AG04450 (cell line): ENCODE measurements around the gene MESP1. TPM values are rescaled to one million over a fixed set of nuclear protein-coding genes. Genes with fewer than 3 reads are reported as not detected.

Source experiments
- CTCF ChIA-PET: fragments of 300-600, 350-600 bp; formaldehyde crosslinking; extraction: SDS; loops from one replicate; lab custom pipeline; 2022; ENCODE audit warnings: antibody characterized with exemption, inconsistent platforms; lab: Charles Lee
- POLR2A ChIA-PET: fragments of 350-600 bp; formaldehyde crosslinking; extraction: SDS; loops from one replicate; lab custom pipeline; 2021; ENCODE audit warnings: antibody characterized with exemption, inconsistent platforms; lab: Yijun Ruan, JAX
- DNase-seq: peaks from one replicate; pipeline ENCODE4 v3.0.0-alpha.2; 2011; ENCODE audit warnings: low read depth, low spot score
- H3K27ac ChIP-seq: one replicate; pipeline ENCODE4 v1.5.1; 2012; ENCODE audit warnings: low read depth, low read length, control low read depth
- H3K27me3 ChIP-seq: one replicate; pipeline ENCODE4 v1.6.0; 2012; ENCODE audit warnings: low read length; ENCODE audit not compliant: control insufficient read depth, insufficient read depth
- H3K4me3 ChIP-seq: 2 replicates; pipeline ENCODE4 v1.5.1; 2011; ENCODE audit warnings: mild to moderate bottlenecking, low read depth, low read length, control low read depth
- H3K9me3 ChIP-seq: 2 replicates; pipeline ENCODE4 v1.5.1; 2012; ENCODE audit warnings: low read length; ENCODE audit not compliant: control insufficient read depth, insufficient read depth
- CTCF ChIP-seq: IDR thresholded peaks from 2 replicates; pipeline ENCODE4 v1.5.1; 2011; ENCODE audit warnings: low read depth, low read length, control low read depth, inconsistent platforms
- polyA plus RNA-seq: library from polyadenylated mRNA; depleted of rRNA; stranded (reverse); fragments of >200 nt; gene quantifications from 2 replicates; pipeline ENCODE4 v1.2.3, GENCODE V29; 2011

The MESP1 gene
- polyA plus RNA-seq, 1 experiment, result 0.17 TPM

- no peak overlapping the region for H3K4me3 ChIP-seq
- POLR2A ChIA-PET, result no interaction called here
These were observed 1.5 kb downstream of the MESP1 start for GRCh38 chr15:89749526-89749925.

GRCh38 chr15:89749054-89749453, 2.0 kb downstream of the MESP1 start:
- POLR2A ChIA-PET, result no interaction called here
- peaks cover 40% of the 10 kb centered on the region for H3K27me3 ChIP-seq
- CTCF ChIA-PET, result interaction anchor here (1.9 to 19.0 kb wide), 2 partner anchors 126 to 139 kb away, joined by 13 to 498 read pairs; no protein-coding TSS in a partner anchor

More at GRCh38 chr15:89749526-89749925, 1.5 kb downstream of the MESP1 start:
- Histone ChIP-seq H3K27ac (no peak overlapping the region), H3K9me3 (no peaks in the 10 kb centered on the region; the same call in 1 of the 2 replicates), H3K27me3 (peaks cover 40% of the 10 kb centered on the region)
- no peak for TF ChIP-seq CTCF
- DNase-seq, result no peak
- CTCF ChIA-PET, result interaction anchor here (1.0 to 19.0 kb wide), 3 partner anchors 9 to 139 kb away, joined by 6 to 498 read pairs (median 13); no protein-coding TSS in a partner anchor

GRCh38 chr15:89747708-89748682, 3.1 kb downstream of the MESP1 start:
- Histone ChIP-seq H3K27ac (no peak overlapping the region), H3K4me3 (no peak overlapping the region), H3K27me3 (peaks cover 44% of the 10 kb centered on the region), H3K9me3 (no peaks in the 10 kb centered on the region; the same call in 1 of the 2 replicates)
- no peak for TF ChIP-seq CTCF
- ChIA-PET POLR2A (no interaction called here), CTCF (interaction anchor here (0.6 to 19.0 kb wide), 3 partner anchors 128 to 370 kb away, joined by 3 to 498 read pairs (median 3); no protein-coding TSS in a partner anchor)
- no peak for DNase-seq

More at GRCh38 chr15:89749054-89749453, 2.0 kb downstream of the MESP1 start:
- DNase-seq, result no peak
- Histone ChIP-seq H3K4me3 (no peak overlapping the region), H3K9me3 (no peaks in the 10 kb centered on the region; the same call in 1 of the 2 replicates), H3K27ac (no peak overlapping the region)
- no peak for TF ChIP-seq CTCF

GRCh38 chr15:89746386-89746780, 4.7 kb downstream of the MESP1 start:
- DNase-seq, result no peak
- Histone ChIP-seq H3K4me3 (no peak overlapping the region), H3K27me3 (peaks cover 46% of the 10 kb centered on the region), H3K9me3 (no peaks in the 10 kb centered on the region; the same call in 1 of the 2 replicates), H3K27ac (no peak overlapping the region)
- TF ChIP-seq CTCF, result no peak
- ChIA-PET CTCF (interaction anchor here (0.6 to 19.0 kb wide), 2 partner anchors 8 to 129 kb away, joined by 3 to 498 read pairs; no protein-coding TSS in a partner anchor), POLR2A (no interaction called here)
